Cardiac atrium fibroblast (primary cell): ENCODE measurements around the gene TFF1. TPM values are rescaled to one million over a fixed set of nuclear protein-coding genes. Genes with fewer than 3 reads are reported as not detected.

Experiments
- total RNA-seq: library from RNA; depleted of rRNA; stranded (reverse); fragments of >200 nt; gene quantifications from 2 replicates; pipeline ENCODE4 v1.2.3, GENCODE V29; 2015

TFF1 gene
- total RNA-seq, result not detected in 2 replicates

DNA sequence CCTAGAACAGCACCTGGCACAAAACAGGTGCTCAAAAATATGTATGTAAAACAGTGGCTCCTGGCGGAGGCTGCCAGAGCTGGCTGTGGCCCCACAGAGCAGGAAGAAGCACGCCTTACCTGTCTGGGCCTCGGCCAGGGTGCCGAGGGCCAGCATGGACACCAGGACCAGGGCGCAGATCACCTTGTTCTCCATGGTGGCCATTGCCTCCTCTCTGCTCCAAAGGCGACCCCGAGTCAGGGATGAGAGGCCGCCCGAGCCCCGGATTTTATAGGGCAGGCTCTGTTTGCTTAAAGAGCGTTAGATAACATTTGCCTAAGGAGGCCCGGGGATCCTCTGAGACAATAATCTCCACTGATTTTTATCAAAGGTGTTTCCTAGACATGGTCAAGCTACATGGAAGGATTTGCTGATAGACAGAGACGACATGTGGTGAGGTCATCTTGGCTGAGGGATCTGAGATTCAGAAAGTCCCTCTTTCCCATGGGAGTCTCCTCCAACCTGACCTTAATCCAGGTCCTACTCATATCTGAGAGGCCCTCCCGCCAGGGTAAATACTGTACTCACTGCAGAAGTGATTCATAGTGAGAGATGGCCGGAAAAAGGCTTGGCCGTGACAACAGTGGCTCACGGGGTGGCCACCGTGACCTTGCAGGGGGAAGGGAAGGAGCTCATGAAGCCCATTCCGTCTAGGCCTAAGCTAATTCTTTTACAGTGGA lies at the start of gene TFF1:
Gene TFF1 (minus strand): TSS at position 244 of the 719 bp plus-strand sequence. CDS start 40 bp downstream, at position 204.

DNA sequence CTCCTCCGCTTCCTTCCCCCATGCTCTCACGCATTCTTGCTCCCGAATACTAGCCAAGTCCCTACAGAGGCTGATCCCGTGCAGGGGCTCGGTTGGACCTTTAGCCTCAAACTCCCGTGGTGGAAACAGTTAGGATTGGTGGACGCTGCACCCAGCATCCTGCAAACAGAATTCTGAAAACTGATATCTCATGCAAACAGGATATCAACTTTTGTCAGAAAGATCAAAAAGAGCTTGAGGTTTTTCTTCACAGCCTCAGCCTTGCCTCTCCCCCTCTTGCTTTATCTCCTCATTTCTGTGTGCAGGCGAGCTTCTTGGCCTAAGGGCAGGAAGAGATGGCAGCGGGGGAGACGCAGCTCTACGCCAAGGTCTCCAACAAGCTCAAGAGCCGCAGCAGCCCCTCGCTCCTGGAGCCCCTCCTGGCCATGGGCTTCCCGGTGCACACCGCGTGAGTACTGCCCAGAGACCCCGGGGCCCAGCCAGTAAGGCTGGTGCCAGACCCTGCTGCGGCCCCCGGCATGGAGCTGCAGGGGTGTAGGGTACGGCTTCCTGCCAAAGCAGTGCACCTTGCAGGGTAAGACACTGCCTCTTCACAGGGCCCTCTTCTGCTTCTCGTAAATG lies 37.4 kb upstream of the TFF1 start, which contains the start of gene UBASH3A:
Gene UBASH3A (plus strand): TSS at position 292 of the 621 bp plus-strand sequence. CDS start 44 bp downstream, at position 336.

DNA sequence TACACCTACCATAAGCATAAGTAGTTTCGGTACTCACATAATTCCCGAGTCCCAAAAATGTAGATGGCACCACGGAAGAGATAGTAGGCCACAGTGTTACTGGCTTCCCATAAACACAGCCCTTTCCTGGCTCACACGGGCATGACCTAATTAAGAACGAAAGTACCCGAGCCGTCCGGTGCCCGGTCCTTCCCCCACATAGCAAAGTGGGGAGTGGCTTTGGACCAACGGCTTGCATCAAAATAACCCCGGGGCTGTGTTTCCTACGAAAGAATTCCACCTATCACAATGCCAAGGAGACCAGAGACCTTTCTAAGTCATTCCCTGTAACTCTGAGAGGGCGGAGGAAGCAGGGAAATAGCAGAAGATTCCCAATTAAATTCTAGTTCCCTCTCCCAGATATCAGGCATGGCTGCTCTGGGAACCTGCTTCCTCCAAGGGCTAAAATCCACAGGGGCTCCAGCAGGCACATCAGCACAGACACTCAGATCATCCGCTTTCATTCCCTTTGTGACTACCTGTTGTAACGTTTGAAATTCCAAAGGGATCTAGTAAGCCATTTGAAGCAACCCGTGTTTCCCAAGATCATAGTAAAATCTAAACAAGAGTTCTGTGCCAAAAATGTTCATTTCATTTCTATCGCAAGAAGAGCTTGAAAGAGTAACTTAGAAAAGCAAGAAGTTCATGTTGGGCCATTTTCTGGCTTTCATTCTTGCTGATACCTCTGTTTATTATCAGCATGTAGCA lies 29.7 kb upstream of the TFF1 start, which contains the start of gene TMPRSS3:
Gene TMPRSS3 (minus strand): TSS at position 148 of the 747 bp plus-strand sequence. CDS start 635 bp downstream, outside the sequence.

DNA sequence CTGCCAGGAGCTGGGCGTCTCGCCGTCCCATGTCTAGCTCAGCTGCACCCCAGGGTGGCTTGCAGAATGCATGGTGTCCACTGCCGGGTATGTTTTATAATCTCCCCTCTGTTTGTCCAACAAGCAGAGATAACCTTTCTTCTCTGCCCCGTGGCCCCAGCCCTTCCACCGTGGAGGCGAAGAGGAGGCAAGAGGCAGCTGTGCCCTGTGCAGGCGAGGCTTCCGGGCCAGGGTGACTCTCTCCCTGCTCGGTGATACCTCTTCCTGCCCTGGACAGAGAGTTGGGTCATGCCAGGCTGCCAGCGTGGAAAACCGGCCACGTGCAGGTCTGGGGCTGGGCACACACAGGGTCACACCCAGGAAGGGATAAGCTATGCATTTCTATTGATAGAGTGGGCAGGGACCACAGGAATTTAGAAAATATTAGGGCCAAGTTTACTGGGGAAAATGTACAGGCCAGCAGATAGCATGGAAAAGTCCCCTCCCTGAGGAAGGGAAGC lies 15.4 kb downstream of the TFF1 start, which contains the start of gene TFF2:
Gene TFF2 (minus strand): TSS at position 68 of the 500 bp plus-strand sequence. CDS start 37 bp downstream, at position 31.

DNA sequence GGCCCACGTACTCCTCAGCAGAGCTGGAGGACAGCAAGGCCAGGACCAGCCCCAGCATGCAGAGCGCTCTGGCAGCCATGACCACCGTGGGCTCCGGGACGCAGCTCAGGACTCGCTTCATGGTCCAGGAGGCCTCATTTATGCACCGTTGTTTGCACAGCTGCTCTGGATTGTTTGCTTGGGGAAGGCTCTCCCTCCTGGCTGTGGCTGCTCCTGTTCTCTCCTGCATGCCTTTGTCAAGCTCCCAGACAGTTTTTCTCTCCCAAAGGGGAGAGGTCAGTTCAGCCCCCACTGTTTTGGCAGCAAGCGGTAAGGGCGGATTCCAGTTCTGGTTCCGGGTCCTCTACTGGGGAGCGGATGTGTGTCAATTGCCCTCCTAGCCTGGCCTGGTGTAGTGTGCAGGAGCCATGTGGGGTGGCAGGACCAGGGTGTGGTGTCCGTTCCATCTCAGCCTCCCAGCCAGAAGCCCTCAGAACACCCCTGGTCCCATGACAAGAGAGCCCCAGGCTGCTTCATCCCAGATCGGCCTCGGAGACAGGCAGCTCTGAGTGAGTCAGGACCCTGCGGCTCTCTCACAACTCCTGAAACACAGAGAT lies 50.9 kb downstream of the TFF1 start, which contains the start of gene TFF3:
Gene TFF3 (minus strand): TSS at position 114 of the 596 bp plus-strand sequence. CDS start 35 bp downstream, at position 79.

Other genes starting within 250 kb of the TFF1 start
- gene ABCG1, start 147.4 kb downstream of the TFF1 start, total RNA-seq, result 2.9 and 3.6 TPM in 2 replicates
- 0.54 TPM in 1 of 2 replicates, not detected in the other for gene TFF3, start 51.1 kb downstream of the TFF1 start, total RNA-seq
- gene TFF2, start 15.5 kb downstream of the TFF1 start, total RNA-seq, result not detected in 2 replicates
- not detected in 2 replicates for gene TMPRSS3, start 29.5 kb upstream of the TFF1 start, total RNA-seq
- not detected in 2 replicates for gene UBASH3A, start 37.4 kb upstream of the TFF1 start, total RNA-seq
- gene RSPH1, start 129.7 kb upstream of the TFF1 start, total RNA-seq, result not detected in 2 replicates
- gene SLC37A1, start 147.3 kb upstream of the TFF1 start, total RNA-seq, result 1.1 and 1.3 TPM in 2 replicates